HepG2 (cell line): ENCODE results near the gene CCM2L. TPM values are rescaled to one million over a fixed set of nuclear protein-coding genes. Genes with fewer than 3 reads are reported as not detected.

Experiments used
- AHR ChIP-seq: IDR thresholded peaks from 2 replicates; pipeline ENCODE4 v1.6.1; 2018; ENCODE audit warnings: missing genetic modification reagents, missing compliant biosample characterization
- GZF1 ChIP-seq: sonication (generic); formaldehyde crosslinking; IDR thresholded peaks from 2 replicates; pipeline ENCODE4 v1.5.1; 2020; ENCODE audit warnings: mild to moderate bottlenecking, missing genetic modification reagents
- IRF2 ChIP-seq: IDR thresholded peaks from 2 replicates; pipeline ENCODE4 v1.6.1; 2018; ENCODE audit warnings: missing genetic modification reagents, missing compliant biosample characterization
- MIER2 ChIP-seq: IDR thresholded peaks from 2 replicates; pipeline ENCODE4 v1.6.1; 2016; ENCODE audit warnings: missing biosample characterization, missing genetic modification reagents
- POLR2G ChIP-seq: fragments of 200-400 bp; formaldehyde crosslinking; IDR thresholded peaks from 2 replicates; pipeline ENCODE4 v1.6.1; 2018; ENCODE audit warnings: mild to moderate bottlenecking, low read depth, low read length, moderate library complexity
- RCOR2 ChIP-seq: IDR thresholded peaks from 2 replicates; pipeline ENCODE4 v1.6.1; 2016; ENCODE audit warnings: missing biosample characterization, missing genetic modification reagents
- RXRA ChIP-seq: sonication (generic); formaldehyde crosslinking; IDR thresholded peaks from 2 replicates; pipeline ENCODE4 v1.5.1; 2020; ENCODE audit warnings: missing genetic modification reagents
- SP140L ChIP-seq: sonication (generic); formaldehyde crosslinking; IDR thresholded peaks from 2 replicates; pipeline ENCODE4 v1.4.0; 2020; ENCODE audit warnings: missing genetic modification reagents, borderline replicate concordance
- ZBTB1 ChIP-seq: sonication (generic); formaldehyde crosslinking; IDR thresholded peaks from 2 replicates; pipeline ENCODE4 v1.4.0; 2020; ENCODE audit warnings: missing genetic modification reagents, borderline replicate concordance
- ZKSCAN5 ChIP-seq: sonication (generic); formaldehyde crosslinking; IDR thresholded peaks from 2 replicates; pipeline ENCODE4 v1.5.1; 2020; ENCODE audit warnings: mild to moderate bottlenecking, missing genetic modification reagents
- ZMYM2 ChIP-seq: sonication (generic); formaldehyde crosslinking; IDR thresholded peaks from 2 replicates; pipeline ENCODE4 v1.8.0; 2022; ENCODE audit warnings: mild to moderate bottlenecking, missing genetic modification reagents
- ZNF12 ChIP-seq: sonication (generic); formaldehyde crosslinking; IDR thresholded peaks from 2 replicates; pipeline ENCODE4 v1.5.0; 2020; ENCODE audit warnings: missing genetic modification reagents
- ZNF253 ChIP-seq: sonication (generic); formaldehyde crosslinking; IDR thresholded peaks from 2 replicates; pipeline ENCODE4 v1.8.0; 2022; ENCODE audit warnings: mild to moderate bottlenecking, missing genetic modification reagents, borderline replicate concordance
- ZNF3 ChIP-seq: IDR thresholded peaks from 2 replicates; pipeline ENCODE4 v1.7.0; 2017; ENCODE audit warnings: inconsistent platforms
- ZNF350 ChIP-seq: sonication (generic); formaldehyde crosslinking; IDR thresholded peaks from 2 replicates; pipeline ENCODE4 v1.4.0; 2020; ENCODE audit warnings: mild to moderate bottlenecking, low read depth, missing genetic modification reagents, borderline replicate concordance
- polyA plus RNA-seq, 8 experiments: library from polyadenylated mRNA; depleted of rRNA in 3 of 8; stranded (reverse) in 7 of 8; unstranded in 1 of 8; fragments of >200 nt; fragmentation: Illumina TruSeq in 4 of 8; extraction: Trizol in 4 of 8; gene quantifications; 2 replicates each; pipeline versions ENCODE4 v1.2.1 to v1.2.3, GENCODE V29; 2011 to 2016; ENCODE audit warnings: low read depth in 4 of 8, missing spikeins in 1 of 8, mixed read lengths in 1 of 8; ENCODE audit not compliant: insufficient read depth in 1 of 8
- total RNA-seq, 5 experiments: library from RNA; depleted of rRNA; stranded (reverse); fragments of >200 nt; fragmentation: Illumina TruSeq; extraction: Trizol; gene quantifications; 2 replicates each; pipeline ENCODE4 v1.2.3, GENCODE V29; 2016; ENCODE audit warnings: low read depth in 1 of 5
- TF ChIP-seq, protein P1 (sequence below): sonication (generic); formaldehyde crosslinking; IDR thresholded peaks from 2 replicates; pipeline ENCODE4 v1.5.1; 2020; ENCODE audit warnings: mild to moderate bottlenecking, missing genetic modification reagents, moderate library complexity
- TF ChIP-seq, protein P2 (sequence below), 2 experiments: sonication (generic) in 1 of 2; formaldehyde crosslinking in 1 of 2; IDR thresholded peaks; 2 replicates each; pipeline versions ENCODE4 v1.4.0 to v1.6.1; 2018 to 2020; ENCODE audit warnings: missing genetic modification reagents in 2 of 2, borderline replicate concordance in 1 of 2, low read depth in 1 of 2, mild to moderate bottlenecking in 1 of 2, missing biosample characterization in 1 of 2
- TF ChIP-seq, protein P3 (sequence below): IDR thresholded peaks from 2 replicates; pipeline ENCODE4 v1.6.1; 2016; ENCODE audit warnings: mild to moderate bottlenecking, missing biosample characterization, missing genetic modification reagents
- TF ChIP-seq, protein P4 (sequence below): sonication (generic); formaldehyde crosslinking; IDR thresholded peaks from 2 replicates; pipeline ENCODE4 v1.4.0; 2020; ENCODE audit warnings: missing genetic modification reagents

Gene CCM2L
- total and polyA plus RNA-seq, 2 of the 13 experiments (the other 11 are each of a cell fraction or from before 2014, with no cell fraction given), result 0.15 TPM; not detected in 1

DNA sequence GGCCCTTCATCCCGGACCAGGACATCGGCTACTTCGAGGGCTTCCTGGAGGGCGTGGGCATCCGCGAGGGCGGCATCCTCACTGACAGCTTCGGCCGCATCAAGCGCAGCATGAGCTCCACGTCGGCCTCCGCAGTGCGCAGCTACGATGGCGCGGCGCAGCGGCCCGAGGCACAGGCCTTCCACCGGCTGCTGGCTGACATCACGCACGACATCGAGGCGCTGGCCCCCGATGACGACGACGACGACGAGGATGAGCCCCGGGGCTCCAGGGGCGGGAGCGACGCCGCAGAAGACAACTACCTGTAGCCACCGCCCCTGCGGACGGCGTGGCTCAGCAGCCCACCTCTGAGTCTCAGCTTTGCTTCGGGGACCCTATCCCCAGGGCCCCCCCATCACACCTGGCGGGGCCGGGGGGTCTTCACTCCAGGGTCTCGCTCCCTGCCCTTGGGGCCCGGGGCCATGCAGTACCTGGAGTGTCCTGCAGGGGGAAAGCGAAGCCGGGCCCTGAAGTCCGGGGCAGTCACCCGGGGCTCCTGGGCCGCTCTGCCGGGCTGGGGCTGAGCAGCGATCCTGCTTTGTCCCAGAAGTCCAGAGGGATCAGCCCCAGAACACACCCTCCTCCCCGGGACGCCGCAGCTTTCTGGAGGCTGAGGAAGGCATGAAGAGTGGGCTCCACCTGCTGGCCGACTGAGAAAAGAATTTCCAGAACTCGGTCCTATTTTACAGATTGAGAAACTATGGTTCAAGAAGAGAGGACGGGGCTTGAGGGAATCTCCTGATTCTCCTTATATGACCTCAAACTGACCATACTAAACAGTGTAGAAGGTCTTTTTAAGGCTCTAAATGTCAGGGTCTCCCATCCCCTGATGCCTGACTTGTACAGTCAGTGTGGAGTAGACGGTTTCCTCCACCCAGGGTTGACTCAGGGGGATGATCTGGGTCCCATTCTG lies 21.0 kb downstream of the CCM2L start (continued):
- TF ChIP-seq RXRA (CRISPR knock-in tag) (peak; percentile 68), AHR (CRISPR knock-in tag) (no peak), ZNF350 (CRISPR knock-in tag) (peak; percentile 82; the same call in 1 of the 2 replicates), RCOR2 (CRISPR knock-in tag) (peak; percentile 33; the same call in 1 of the 2 replicates), GZF1 (no peak), ZNF12 (peak; percentile 40; the same call in 1 of the 2 replicates), POLR2G (no peak), ZMYM2 (CRISPR knock-in tag) (0 out of 2 replicates have a peak, but pooled peaks have one; percentile 36), ZNF3 (CRISPR knock-in tag) (no peak), ZNF253 (CRISPR knock-in tag) (no peak), SP140L (CRISPR knock-in tag) (no peak), IRF2 (0 out of 2 replicates have a peak, but pooled peaks have one; percentile 58), MIER2 (CRISPR knock-in tag) (no peak), ZBTB1 (CRISPR knock-in tag) (no peak), ZKSCAN5 (no peak)
- TF ChIP-seq, protein P1, sequence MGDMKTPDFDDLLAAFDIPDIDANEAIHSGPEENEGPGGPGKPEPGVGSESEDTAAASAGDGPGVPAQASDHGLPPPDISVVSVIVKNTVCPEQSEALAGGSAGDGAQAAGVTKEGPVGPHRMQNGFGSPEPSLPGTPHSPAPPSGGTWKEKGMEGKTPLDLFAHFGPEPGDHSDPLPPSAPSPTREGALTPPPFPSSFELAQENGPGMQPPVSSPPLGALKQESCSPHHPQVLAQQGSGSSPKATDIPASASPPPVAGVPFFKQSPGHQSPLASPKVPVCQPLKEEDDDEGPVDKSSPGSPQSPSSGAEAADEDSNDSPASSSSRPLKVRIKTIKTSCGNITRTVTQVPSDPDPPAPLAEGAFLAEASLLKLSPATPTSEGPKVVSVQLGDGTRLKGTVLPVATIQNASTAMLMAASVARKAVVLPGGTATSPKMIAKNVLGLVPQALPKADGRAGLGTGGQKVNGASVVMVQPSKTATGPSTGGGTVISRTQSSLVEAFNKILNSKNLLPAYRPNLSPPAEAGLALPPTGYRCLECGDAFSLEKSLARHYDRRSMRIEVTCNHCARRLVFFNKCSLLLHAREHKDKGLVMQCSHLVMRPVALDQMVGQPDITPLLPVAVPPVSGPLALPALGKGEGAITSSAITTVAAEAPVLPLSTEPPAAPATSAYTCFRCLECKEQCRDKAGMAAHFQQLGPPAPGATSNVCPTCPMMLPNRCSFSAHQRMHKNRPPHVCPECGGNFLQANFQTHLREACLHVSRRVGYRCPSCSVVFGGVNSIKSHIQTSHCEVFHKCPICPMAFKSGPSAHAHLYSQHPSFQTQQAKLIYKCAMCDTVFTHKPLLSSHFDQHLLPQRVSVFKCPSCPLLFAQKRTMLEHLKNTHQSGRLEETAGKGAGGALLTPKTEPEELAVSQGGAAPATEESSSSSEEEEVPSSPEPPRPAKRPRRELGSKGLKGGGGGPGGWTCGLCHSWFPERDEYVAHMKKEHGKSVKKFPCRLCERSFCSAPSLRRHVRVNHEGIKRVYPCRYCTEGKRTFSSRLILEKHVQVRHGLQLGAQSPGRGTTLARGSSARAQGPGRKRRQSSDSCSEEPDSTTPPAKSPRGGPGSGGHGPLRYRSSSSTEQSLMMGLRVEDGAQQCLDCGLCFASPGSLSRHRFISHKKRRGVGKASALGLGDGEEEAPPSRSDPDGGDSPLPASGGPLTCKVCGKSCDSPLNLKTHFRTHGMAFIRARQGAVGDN (CRISPR knock-in tag), result peak; percentile 78
- TF ChIP-seq, protein P2, sequence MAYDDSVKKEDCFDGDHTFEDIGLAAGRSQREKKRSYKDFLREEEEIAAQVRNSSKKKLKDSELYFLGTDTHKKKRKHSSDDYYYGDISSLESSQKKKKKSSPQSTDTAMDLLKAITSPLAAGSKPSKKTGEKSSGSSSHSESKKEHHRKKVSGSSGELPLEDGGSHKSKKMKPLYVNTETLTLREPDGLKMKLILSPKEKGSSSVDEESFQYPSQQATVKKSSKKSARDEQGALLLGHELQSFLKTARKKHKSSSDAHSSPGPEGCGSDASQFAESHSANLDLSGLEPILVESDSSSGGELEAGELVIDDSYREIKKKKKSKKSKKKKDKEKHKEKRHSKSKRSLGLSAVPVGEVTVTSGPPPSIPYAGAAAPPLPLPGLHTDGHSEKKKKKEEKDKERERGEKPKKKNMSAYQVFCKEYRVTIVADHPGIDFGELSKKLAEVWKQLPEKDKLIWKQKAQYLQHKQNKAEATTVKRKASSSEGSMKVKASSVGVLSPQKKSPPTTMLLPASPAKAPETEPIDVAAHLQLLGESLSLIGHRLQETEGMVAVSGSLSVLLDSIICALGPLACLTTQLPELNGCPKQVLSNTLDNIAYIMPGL (CRISPR knock-in tag; IDR thresholded peaks at IDR 0.05; ENCODE audit: borderline replicate concordance in 1 of 2, low read depth in 1 of 2), result peak; percentile 94 to 97
- TF ChIP-seq, protein P3, sequence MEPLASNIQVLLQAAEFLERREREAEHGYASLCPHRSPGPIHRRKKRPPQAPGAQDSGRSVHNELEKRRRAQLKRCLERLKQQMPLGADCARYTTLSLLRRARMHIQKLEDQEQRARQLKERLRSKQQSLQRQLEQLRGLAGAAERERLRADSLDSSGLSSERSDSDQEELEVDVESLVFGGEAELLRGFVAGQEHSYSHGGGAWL (CRISPR knock-in tag), result peak; percentile 67
- TF ChIP-seq, protein P4, sequence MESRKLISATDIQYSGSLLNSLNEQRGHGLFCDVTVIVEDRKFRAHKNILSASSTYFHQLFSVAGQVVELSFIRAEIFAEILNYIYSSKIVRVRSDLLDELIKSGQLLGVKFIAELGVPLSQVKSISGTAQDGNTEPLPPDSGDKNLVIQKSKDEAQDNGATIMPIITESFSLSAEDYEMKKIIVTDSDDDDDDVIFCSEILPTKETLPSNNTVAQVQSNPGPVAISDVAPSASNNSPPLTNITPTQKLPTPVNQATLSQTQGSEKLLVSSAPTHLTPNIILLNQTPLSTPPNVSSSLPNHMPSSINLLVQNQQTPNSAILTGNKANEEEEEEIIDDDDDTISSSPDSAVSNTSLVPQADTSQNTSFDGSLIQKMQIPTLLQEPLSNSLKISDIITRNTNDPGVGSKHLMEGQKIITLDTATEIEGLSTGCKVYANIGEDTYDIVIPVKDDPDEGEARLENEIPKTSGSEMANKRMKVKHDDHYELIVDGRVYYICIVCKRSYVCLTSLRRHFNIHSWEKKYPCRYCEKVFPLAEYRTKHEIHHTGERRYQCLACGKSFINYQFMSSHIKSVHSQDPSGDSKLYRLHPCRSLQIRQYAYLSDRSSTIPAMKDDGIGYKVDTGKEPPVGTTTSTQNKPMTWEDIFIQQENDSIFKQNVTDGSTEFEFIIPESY (CRISPR knock-in tag), result peak; percentile 45; the same call in 1 of the 2 replicates
